GM08714 (cell line): Measurements from ENCODE around the gene ALKBH5.

Experiments
- H3K4me3 ChIP-seq: fragments of 200-500 bp; sonication (Bioruptor generic); 2 replicates; pipeline ENCODE4 v1.5.1; 2014; ENCODE audit warnings: mild to moderate bottlenecking, low read length, inconsistent platforms
- ZNF274 ChIP-seq: IDR thresholded peaks from 2 replicates; pipeline ENCODE4 v1.6.1; 2012; ENCODE audit warnings: mild to moderate bottlenecking, low read depth, low read length

The ALKBH5 gene

GRCh38 chr17:18257268-18257981 is 73.8 kb downstream of the ALKBH5 start:
- H3K4me3 ChIP-seq = peak overlapping the region; percentile 79
- TF ChIP-seq ZNF274 = no peak

- H3K4me3 ChIP-seq = peak overlapping the region; percentile 79
- TF ChIP-seq ZNF274 = no peak
Measured at GRCh38 chr17:18257982-18258355, 74.3 kb downstream of the ALKBH5 start.

DNA sequence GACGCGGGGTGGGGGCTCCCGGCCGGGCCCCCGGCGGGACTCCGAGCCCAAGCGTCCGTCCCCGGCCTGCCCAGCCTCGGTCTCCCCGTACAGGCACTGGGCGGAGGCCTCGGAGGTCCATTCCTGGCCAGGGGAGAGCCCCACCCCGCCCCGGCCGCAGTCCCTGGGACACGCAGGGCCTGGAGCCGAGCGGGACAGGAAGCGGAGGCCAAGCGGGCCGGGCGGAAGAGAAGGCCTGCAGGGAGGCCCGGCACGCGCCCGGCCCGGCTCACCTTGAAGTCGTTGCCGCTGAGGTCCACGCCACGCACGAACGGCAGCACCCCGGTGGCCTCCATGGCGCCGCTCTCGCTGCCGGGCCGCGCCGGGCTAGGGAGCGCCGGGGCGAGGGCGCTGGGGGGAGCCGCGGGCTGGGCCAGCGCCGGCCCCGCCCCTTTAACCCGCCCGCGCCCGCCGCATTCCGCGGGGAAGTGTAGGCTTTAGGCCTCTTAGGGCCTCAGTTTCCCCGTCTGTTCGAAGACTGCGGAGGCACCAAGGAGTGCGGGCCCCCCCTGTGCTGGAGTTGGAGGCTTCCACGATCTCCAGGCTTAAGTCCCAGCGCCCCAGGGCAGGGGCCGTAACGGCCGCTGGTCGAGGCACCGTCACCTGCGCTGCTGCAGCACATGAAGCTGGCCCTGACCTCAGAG is 74.9 kb downstream of the ALKBH5 start, which contains the start of gene FLII:
FLII (minus strand) TSS at position 383 of the 683 bp plus-strand sequence; CDS start at position 335, 48 bp downstream.
- no peak for TF ChIP-seq ZNF274
- peak within 1 kb of the TSS; percentile 79 for H3K4me3 ChIP-seq
